Gastrocnemius medialis (tissue), 4 donors: Measurements from ENCODE around the gene TYK2. TPM values are rescaled to one million over a fixed set of nuclear protein-coding genes. Genes with fewer than 3 reads are reported as not detected.

Experiments
- ATAC-seq, 2 donors: fragments of 150-250 bp; one replicate each; pipeline ENCODE4 v1.9.1; 2016
- DNase-seq, 2 donors: peaks; one replicate each; pipeline ENCODE4 v3.0.0-alpha.2; 2019
- H3K27ac ChIP-seq, 4 donors: fragments of 200-600 bp; sonication (generic); 1 replicate in 1 of 4; 2 replicates in 3 of 4; pipeline ENCODE4 v1.5.1; 2016 to 2018; ENCODE audit warnings: mild to moderate bottlenecking in 2 of 4, moderate library complexity in 1 of 4
- H3K27me3 ChIP-seq, 3 donors: fragments of 200-600 bp; sonication (generic) in 2 of 3; 1 replicate in 1 of 3; 2 replicates in 2 of 3; pipeline versions ENCODE4 v1.5.1 to v1.6.0; 2016 to 2019; ENCODE audit warnings: mild to moderate bottlenecking in 1 of 3, moderate library complexity in 1 of 3
- H3K36me3 ChIP-seq, 2 donors: fragments of 200-600 bp; sonication (generic) in 1 of 2; one replicate each; pipeline ENCODE4 v1.5.1; 2017 to 2018
- H3K4me1 ChIP-seq, 2 donors: fragments of 200-600 bp; sonication (generic) in 1 of 2; one replicate each; pipeline ENCODE4 v1.5.1; 2016 to 2017; ENCODE audit warnings: mild to moderate bottlenecking in 2 of 2
- H3K4me3 ChIP-seq, 4 donors: fragments of 200-600 bp; sonication (generic) in 3 of 4; 1 replicate in 1 of 4; 2 replicates in 3 of 4; pipeline ENCODE4 v1.5.1; 2016 to 2019; ENCODE audit warnings: mild to moderate bottlenecking in 2 of 4
- H3K9me3 ChIP-seq, 3 donors: fragments of 200-600 bp; sonication (generic) in 2 of 3; 1 replicate in 1 of 3; 2 replicates in 2 of 3; pipeline ENCODE4 v1.5.1; 2016 to 2019
- POLR2A ChIP-seq, 2 donors: fragments of 450-650 bp; IDR thresholded peaks; one replicate each; pipeline ENCODE4 v1.6.1; 2017; ENCODE audit warnings: antibody characterized with exemption in 2 of 2, mild to moderate bottlenecking in 2 of 2, moderate library complexity in 2 of 2
- in situ Hi-C, 4 donors: fragments of 200-750 bp; cut with MboI; loops; one replicate each; pipeline versions ENCODE4 v1.15.0 to v1.8.0; 2017; ENCODE audit warnings: low sequenced_read_pairs in 4 of 4
- intact Hi-C: fragments of 100-400 bp; cut with DNase I; formaldehyde crosslinking; loops from one replicate; pipeline ENCODE4 v1.15.1; 2023; ENCODE audit warnings: low total_unique reads
- total RNA-seq, 4 donors: library from RNA; depleted of rRNA; stranded (reverse); fragments of >200 nt; gene quantifications; one replicate each; pipeline versions ENCODE4 v1.1.0 to v1.2.3, GENCODE V29; 2016
- TF ChIP-seq, protein P1 (sequence below), 5 experiments: fragments of 450-650 bp in 3 of 5; fragments of 200-600 bp in 2 of 5; sonication (generic) in 2 of 5; IDR thresholded peaks in 4 of 5; conservative IDR thresholded peaks in 1 of 5; 1 replicate in 4 of 5; 2 replicates in 1 of 5; pipeline ENCODE4 v1.5.1; 2016 to 2019; ENCODE audit warnings: antibody characterized with exemption in 5 of 5, mild to moderate bottlenecking in 3 of 5, moderate library complexity in 3 of 5

The TYK2 gene
- total RNA-seq, 4 donors from 2014 or later: 32.6 to 58.5 (median 50.9) TPM

- no peak overlapping the region for H3K4me3 ChIP-seq
- no peaks in the 10 kb centered on the region for H3K4me1 ChIP-seq
- intact Hi-C loops (no loop called here), in situ Hi-C loops (no loop called here)
- no peaks in the 10 kb centered on the region for H3K9me3 ChIP-seq
- H3K27me3 ChIP-seq: no peaks in the 10 kb centered on the region
- ATAC-seq (no peak), DNase-seq (no peak)
- TF ChIP-seq, protein P1, sequence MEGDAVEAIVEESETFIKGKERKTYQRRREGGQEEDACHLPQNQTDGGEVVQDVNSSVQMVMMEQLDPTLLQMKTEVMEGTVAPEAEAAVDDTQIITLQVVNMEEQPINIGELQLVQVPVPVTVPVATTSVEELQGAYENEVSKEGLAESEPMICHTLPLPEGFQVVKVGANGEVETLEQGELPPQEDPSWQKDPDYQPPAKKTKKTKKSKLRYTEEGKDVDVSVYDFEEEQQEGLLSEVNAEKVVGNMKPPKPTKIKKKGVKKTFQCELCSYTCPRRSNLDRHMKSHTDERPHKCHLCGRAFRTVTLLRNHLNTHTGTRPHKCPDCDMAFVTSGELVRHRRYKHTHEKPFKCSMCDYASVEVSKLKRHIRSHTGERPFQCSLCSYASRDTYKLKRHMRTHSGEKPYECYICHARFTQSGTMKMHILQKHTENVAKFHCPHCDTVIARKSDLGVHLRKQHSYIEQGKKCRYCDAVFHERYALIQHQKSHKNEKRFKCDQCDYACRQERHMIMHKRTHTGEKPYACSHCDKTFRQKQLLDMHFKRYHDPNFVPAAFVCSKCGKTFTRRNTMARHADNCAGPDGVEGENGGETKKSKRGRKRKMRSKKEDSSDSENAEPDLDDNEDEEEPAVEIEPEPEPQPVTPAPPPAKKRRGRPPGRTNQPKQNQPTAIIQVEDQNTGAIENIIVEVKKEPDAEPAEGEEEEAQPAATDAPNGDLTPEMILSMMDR (IDR thresholded peaks at IDR 0.05 in 4 of 5, conservative IDR thresholded peaks at IDR 0.05 in 1 of 5): no peak
- no peak for TF ChIP-seq POLR2A (IDR thresholded peaks at IDR 0.05)
- H3K36me3 ChIP-seq: peaks cover 0 to 98% of the 10 kb centered on the region in 2 donors
- no peak overlapping the region for H3K27ac ChIP-seq
Observed at GRCh38 chr19:10325732-10326131, 54.6 kb downstream of the TYK2 start.

DNA sequence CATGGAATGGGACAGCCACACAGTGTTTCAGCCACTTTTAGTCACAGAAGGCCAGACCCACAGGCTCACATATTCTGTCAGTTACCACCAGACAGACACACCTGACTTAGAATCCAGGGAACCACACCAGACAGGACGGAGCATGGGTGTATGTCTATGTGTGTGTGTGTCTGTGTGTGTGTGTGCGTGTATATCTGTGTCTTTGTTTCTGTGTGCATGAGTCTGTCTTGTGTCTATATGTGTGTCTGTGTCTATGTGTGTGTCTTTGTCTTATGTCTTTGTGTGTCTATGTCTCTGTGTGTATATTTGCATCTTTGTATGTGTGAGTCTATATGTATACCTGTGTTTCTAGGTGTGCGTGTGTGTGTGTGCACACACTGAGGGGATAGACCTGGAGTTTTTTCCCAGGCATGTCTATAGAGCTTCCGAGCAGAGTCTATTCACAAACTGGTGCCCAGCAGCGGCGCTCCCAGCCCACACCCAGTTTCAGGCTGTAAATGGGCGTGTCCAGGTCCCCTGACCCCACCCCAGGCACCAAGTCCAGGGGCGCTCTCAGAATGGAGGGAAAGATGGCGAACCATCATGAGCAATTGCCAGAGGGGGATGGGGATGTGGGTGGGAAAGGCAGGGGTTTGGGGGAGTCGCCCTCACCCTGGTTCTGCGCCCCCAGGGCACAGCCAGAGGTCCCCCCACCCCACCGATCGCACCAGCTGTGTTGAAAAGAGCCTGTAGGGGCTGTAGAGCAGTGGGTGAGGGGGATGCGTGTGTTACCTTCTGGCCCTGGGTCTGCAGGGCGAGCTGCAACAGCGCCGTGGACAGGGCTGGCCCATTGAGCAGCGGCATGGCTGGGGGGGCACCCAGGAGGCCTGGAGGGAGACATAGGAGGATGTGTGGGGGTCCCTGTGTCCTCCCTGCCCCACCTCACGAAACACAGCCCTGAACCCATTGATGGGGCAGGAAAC is 58.2 kb downstream of the TYK2 start:
- peaks cover 0 to 98% of the 10 kb centered on the region in 2 donors for H3K36me3 ChIP-seq

DNA sequence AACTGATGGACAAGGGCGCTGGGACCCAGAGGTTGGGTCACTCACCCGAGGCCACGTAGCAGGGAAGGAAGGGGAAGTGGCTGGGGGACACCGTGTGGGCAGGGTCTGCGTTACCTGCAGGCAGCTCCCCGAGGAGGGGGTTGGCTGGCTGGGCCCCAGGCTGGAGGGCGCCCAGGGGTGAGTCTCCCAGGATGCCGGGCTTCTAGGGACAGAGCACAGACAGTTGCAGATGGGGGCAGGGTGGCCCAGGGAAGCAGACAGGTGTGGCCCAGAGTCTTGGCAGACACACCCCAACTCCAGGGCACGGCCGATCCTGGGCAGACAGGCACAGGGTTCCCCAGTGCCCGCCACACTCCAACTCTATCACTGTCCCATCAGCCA is 59.0 kb downstream of the TYK2 start:
- Histone ChIP-seq H3K4me3 (no peak overlapping the region), H3K27me3 (no peaks in the 10 kb centered on the region), H3K27ac (no peak overlapping the region), H3K4me1 (no peaks in the 10 kb centered on the region), H3K9me3 (no peaks in the 10 kb centered on the region), H3K36me3 (peaks cover 0 to 97% of the 10 kb centered on the region in 2 donors)
- ATAC-seq: no peak
- in situ Hi-C loops: no loop called here
- DNase-seq: no peak
- TF ChIP-seq, protein P1 (IDR thresholded peaks at IDR 0.05 in 4 of 5, conservative IDR thresholded peaks at IDR 0.05 in 1 of 5): no peak
- no peak for TF ChIP-seq POLR2A (IDR thresholded peaks at IDR 0.05)
- intact Hi-C loops: no loop called here

More for the DNA sequence above, 58.2 kb downstream of the TYK2 start:
- H3K27ac ChIP-seq: no peak overlapping the region
- in situ Hi-C loops (no loop called here), intact Hi-C loops (no loop called here)
- DNase-seq (no peak), ATAC-seq (no peak)
- no peaks in the 10 kb centered on the region for H3K27me3 ChIP-seq
- H3K4me1 ChIP-seq: no peaks in the 10 kb centered on the region
- TF ChIP-seq POLR2A (IDR thresholded peaks at IDR 0.05): no peak
- TF ChIP-seq, protein P1 (IDR thresholded peaks at IDR 0.05 in 4 of 5, conservative IDR thresholded peaks at IDR 0.05 in 1 of 5): no peak
- no peak overlapping the region for H3K4me3 ChIP-seq
- H3K9me3 ChIP-seq: no peaks in the 10 kb centered on the region

DNA sequence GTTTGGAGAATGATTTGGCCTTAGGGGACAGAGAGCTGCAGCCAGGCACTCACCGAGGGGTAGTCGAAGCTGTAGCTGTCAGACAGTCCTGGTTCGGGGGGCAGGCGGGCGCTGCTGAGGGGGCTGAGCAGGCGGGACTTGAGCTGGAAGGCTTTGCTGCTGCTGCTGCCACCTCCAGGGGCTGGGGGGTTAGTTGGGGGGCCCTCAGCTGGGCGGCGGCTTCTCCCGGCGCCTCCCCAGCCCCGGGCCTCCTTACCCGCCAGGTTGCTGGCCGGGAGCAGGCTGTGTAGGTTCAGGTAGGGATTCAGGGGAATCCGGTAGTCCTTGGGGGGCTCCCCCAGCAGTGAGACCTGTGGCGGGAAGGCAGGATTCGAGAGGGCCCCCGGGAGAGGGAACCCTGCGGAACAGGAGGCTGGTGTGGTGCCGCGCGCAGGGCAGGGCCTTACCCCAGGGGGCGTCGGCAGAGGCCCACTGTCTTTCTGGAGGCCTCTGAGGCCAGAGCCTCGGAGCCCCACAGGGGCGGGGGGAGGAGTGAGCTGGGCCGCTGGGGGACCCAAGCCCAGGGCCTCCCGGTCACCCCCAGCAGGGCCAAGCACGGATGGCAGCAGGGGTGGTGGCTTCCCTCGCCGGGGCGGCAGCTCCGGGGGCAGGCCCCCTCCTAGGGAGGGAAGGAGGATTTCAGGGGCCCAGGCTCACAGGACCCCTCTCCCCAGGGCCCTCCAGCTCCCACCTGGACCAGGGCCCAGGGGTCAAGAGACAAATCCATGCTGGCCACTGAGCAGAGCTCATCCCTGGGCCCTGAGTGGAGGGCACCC is 59.6 kb downstream of the TYK2 start:
- TF ChIP-seq, protein P1 (IDR thresholded peaks at IDR 0.05 in 4 of 5, conservative IDR thresholded peaks at IDR 0.05 in 1 of 5): no peak
- no peak for TF ChIP-seq POLR2A (IDR thresholded peaks at IDR 0.05)
- Histone ChIP-seq H3K36me3 (peaks cover 0 to 91% of the 10 kb centered on the region in 2 donors), H3K27me3 (no peaks in the 10 kb centered on the region), H3K4me1 (peaks cover 4% of the 10 kb centered on the region in 2 donors), H3K4me3 (no peak overlapping the region), H3K27ac (no peak overlapping the region), H3K9me3 (no peaks in the 10 kb centered on the region)
- intact Hi-C loops: no loop called here
- no peak for ATAC-seq
- in situ Hi-C loops: no loop called here
- no peak for DNase-seq
